Aorta (tissue), 5 donors: Measurements from ENCODE around the gene KREMEN1. TPM values are rescaled to one million over a fixed set of nuclear protein-coding genes. Genes with fewer than 3 reads are reported as not detected.

Source experiments
- ATAC-seq: fragments of 200-7000 bp; cut with Tn5 transposase; one replicate; pipeline ENCODE4 v1.9.1; 2022; ENCODE audit warnings: moderate library complexity; ENCODE audit not compliant: low FRiP score
- DNase-seq, 2 donors: peaks; one replicate each; pipeline ENCODE4 v3.0.0-alpha.2; 2020
- H3K27ac ChIP-seq, 2 donors: one replicate each; pipeline ENCODE4 v1.5.1; 2013; ENCODE audit warnings: low read length in 2 of 2, mild to moderate bottlenecking in 2 of 2, moderate library complexity in 2 of 2, control low read depth in 1 of 2, inconsistent platforms in 1 of 2, low read depth in 1 of 2
- H3K27me3 ChIP-seq, 2 donors: one replicate each; pipeline ENCODE4 v1.6.1; 2013; ENCODE audit warnings: control low read depth in 1 of 2, low read length in 1 of 2, mild to moderate bottlenecking in 1 of 2, moderate library complexity in 1 of 2; ENCODE audit not compliant: insufficient read depth in 2 of 2, control insufficient read depth in 1 of 2
- H3K36me3 ChIP-seq, 2 donors: one replicate each; pipeline ENCODE4 v1.6.1; 2013; ENCODE audit warnings: control low read depth in 1 of 2, low read length in 1 of 2, mild to moderate bottlenecking in 1 of 2; ENCODE audit not compliant: insufficient read depth in 2 of 2, control insufficient read depth in 1 of 2
- H3K4me1 ChIP-seq, 2 donors: one replicate each; pipeline ENCODE4 v1.6.1; 2013; ENCODE audit warnings: low read length in 2 of 2, control low read depth in 1 of 2, mild to moderate bottlenecking in 1 of 2, moderate library complexity in 1 of 2; ENCODE audit not compliant: insufficient read depth in 2 of 2, control insufficient read depth in 1 of 2
- H3K4me3 ChIP-seq, 2 donors: one replicate each; pipeline ENCODE4 v1.5.1; 2013; ENCODE audit warnings: low read length in 2 of 2, control low read depth in 1 of 2, mild to moderate bottlenecking in 1 of 2
- H3K9me3 ChIP-seq: one replicate; pipeline ENCODE4 v1.6.1; 2013; ENCODE audit warnings: mild to moderate bottlenecking, low read length; ENCODE audit not compliant: control insufficient read depth
- WGBS, 2 donors: extraction: QIAGEN DNeasy Blood & Tissue Kit; methylation state at CpG; one replicate each; pipeline ENCODE4 v1.1.7; 2013; 5-methylcytosine and 5-hydroxymethylcytosine counted together
- intact Hi-C, 2 donors: fragments of 100-400 bp; cut with DNase I; formaldehyde crosslinking; loops; one replicate each; pipeline versions ENCODE4 v1.14.2 to v1.15.0; 2022
- polyA plus RNA-seq, 2 donors: library from polyadenylated mRNA; stranded (reverse); fragments of 200-250 nt; gene quantifications; one replicate each; pipeline ENCODE4 v1.2.3, GENCODE V29; 2013
- total RNA-seq, 2 donors: library from RNA; stranded (reverse); fragmentation: NEBNext Ultra II Directional; extraction: Animal tissue kit (Norgen Biotek cat#: 25700); gene quantifications; one replicate each; pipeline ENCODE4 v1.2.1, GENCODE V29; 2021
- donor health status: healthy with polysubstance abuse.
- donor health status: Bipolar disorder and iron deficiency.
- donor health status: DM: no; HTN: no; CAD: no.
- donor health status: DM: no; HTN: no; CAD: no.
- donor health status: DM: yes; HTN: yes; CAD: no.

The KREMEN1 gene
- total and polyA plus RNA-seq, 4 donors: 1.9 to 19.1 (median 8.5) TPM

DNA sequence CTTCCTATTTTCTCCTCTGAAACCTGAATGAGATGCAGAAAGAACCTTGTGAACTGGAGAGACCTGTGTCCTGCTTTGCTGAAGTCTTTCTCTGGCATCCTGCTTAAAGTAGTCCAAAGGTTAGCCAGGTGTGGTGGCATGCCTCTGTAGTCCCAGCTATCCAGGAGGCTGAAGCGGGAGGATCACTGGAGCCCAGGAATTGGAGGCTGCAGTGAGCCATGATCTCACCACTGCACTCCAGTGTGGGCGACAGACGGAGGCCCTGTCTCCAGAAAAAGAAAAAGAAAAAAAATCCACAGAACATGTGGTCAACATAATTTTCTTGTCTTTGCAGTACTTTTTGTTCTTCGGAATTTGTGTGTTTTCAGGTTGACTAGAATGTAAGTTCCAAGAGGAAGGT, 2.3 kb upstream of the KREMEN1 start:
- WGBS, 2 donors: 91 to 92% methylated on average over 4 of the region's 4 CpGs
- Histone ChIP-seq H3K4me3 (no peak overlapping the region), H3K4me1 (no peaks in the 10 kb centered on the region), H3K27ac (no peak overlapping the region), H3K36me3 (no peaks in the 10 kb centered on the region), H3K9me3 (no peaks in the 10 kb centered on the region), H3K27me3 (no peaks in the 10 kb centered on the region)
- DNase-seq (no peak), ATAC-seq (no peak)
- intact Hi-C loops: no loop called here

DNA sequence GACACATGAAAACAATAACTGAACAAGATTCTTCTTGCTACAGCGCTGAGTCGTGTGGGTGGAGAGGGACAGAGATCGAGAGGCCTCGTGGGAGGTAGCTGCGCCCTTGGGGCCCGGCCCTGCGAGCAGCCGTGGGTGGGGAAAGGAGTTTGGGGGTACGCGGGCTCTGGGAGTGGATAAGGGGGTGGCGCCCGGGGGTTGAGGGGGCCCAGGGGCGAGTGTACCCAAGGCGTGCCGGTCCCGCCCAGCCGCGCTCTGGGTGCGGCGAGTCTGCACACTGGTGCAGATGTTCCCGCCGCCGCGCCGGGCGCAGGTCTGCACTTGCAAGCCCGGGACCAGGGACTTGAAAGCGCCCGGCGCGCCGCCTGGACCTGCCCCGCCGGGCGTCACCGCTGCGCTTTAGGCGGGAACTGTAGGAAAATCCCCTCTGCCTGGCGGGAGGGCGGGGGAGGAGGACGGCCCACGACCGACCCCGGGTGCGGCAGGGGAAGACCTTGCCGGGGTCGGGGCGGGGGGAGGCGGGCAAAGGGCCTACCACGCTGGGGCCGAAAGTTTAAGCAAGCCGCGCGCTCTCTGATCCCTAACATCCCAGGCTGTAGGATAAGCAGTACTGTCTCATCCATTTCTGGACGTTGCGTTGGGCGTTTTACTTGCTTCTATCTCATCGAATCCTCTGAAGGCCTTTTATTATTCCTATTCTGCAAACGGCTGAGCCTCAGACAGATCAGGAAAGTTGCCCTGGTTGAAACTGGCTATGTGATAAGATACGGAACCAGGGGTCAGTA, 1.4 kb upstream of the KREMEN1 start:
- DNase-seq (peak; percentile 56 to 82), ATAC-seq (peak; percentile 4)
- no peaks in the 10 kb centered on the region for H3K36me3 ChIP-seq
- intact Hi-C loops: no loop called here
- no peak overlapping the region for H3K27ac ChIP-seq
- 4 to 11% methylated on average over 29 to 60 of the region's 60 CpGs for WGBS, 2 donors
- H3K9me3 ChIP-seq: no peaks in the 10 kb centered on the region
- no peaks in the 10 kb centered on the region for H3K4me1 ChIP-seq
- H3K4me3 ChIP-seq: peak overlapping the region; percentile 34 to 50
- H3K27me3 ChIP-seq: no peaks in the 10 kb centered on the region

DNA sequence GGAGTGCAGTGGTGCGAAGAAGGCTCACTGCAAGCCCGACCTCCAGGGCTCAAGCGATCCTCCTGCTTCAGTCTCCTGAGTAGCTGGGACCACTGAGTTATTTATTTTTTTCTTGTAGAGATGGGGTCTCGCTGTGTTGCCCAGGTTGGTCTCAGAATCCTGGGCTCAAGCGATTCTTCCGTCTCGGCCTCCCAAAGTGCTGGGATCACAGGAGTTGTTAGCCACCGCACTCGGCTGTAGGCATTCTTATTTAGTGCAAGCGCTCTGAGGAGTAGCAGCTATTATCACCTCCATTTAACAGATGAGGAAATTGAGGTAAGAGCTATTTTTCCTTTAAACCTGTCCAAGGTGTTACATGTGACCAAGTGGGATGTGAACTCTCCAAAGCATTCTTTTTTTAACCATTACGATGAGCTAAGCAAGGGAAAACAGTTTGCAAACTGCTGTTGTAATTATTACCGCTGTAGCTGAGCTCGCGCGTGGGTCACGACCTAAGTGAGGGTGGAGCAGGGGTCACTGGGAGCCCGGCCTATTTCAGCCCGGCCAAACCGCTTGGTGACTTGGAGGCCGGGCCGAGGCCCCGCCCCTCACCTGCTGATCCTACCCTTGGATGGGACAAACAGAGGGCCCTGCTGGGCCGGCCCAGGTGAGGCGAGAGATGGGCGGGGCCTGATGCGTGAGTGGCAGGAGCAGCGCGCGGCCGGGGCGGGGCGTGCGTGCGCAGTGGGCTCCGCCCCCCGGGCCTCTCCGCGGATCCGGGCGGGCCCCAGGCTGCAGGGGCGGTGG, 449 bp upstream of the KREMEN1 start:
- Histone ChIP-seq H3K4me1 (no peaks in the 10 kb centered on the region), H3K36me3 (no peaks in the 10 kb centered on the region), H3K9me3 (no peaks in the 10 kb centered on the region), H3K27ac (no peak overlapping the region), H3K4me3 (peak overlapping the region; percentile 57 to 98), H3K27me3 (no peaks in the 10 kb centered on the region)
- ATAC-seq (peak; percentile 92), DNase-seq (peak; percentile 87 to 93)
- WGBS, 2 donors: 27 to 43% methylated on average over 25 to 41 of the region's 41 CpGs
- intact Hi-C loops: no loop called here

DNA sequence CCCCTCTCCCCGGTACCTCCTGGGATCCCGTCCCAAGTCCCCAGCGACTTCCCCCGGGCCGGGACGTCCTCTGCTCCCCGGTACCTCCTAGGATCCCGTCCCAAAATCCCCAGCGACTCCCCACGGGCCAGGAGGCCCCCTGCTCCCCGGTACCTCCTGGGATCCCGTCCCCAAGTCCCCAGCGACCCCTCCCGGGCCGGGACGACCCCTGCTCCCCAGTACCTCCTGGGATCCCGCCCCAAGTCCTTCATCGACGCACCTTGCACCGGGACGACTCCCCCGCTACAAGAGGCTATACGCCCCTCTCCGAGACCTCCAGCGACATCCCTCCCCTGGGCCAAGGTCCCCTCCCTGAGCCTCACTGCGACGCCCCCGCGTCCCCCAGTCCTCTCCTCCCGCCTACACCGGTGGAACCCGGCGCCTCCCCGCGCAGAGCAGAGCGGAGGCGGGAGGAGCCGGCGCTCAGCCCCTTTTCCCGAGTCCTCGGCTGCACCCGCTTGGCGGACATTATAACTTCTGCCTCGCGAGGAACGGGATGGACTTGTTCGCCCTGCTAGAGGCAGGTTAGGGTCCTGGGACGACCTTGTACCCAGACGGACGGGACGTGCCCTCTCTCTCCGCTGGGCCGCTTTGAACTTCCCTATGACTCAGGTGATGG, 912 bp downstream of the KREMEN1 start:
- H3K9me3 ChIP-seq: no peaks in the 10 kb centered on the region
- peak; percentile 72 for ATAC-seq
- H3K27ac ChIP-seq: no peak overlapping the region
- no peaks in the 10 kb centered on the region for H3K36me3 ChIP-seq
- no peaks in the 10 kb centered on the region for H3K4me1 ChIP-seq
- peak overlapping the region; percentile 57 to 98 for H3K4me3 ChIP-seq
- WGBS, 2 donors: 6% methylated on average over 46 to 53 of the region's 53 CpGs
- DNase-seq: peak; percentile 56 to 87
- intact Hi-C loops: no loop called here
- H3K27me3 ChIP-seq: no peaks in the 10 kb centered on the region

DNA sequence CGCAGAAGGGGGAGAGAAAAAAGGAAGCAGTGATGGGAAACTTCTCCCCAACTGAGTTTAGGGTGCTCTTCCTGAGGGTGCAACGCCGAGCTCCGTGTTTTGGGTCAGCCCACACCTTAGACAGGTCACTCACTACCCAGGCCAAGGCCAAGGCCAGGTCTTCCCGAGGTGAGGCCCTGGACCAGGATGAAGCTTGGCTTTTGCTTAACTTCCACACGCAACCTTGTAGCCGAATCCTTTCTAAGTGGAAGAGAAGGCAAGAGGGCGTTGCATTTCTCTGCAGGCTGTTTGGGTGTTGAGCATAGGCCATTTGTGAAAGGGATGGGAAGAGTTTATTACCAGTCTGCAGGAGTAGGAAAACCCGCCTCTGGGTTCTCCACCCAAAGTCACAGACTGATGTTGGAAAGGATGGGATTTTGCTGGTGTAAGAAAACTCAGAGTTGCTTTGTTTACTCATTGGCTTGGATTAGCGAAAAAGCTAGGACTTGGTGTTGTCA, 1.5 kb downstream of the KREMEN1 start:
- intact Hi-C loops: no loop called here
- no peaks in the 10 kb centered on the region for H3K36me3 ChIP-seq
- H3K4me1 ChIP-seq: no peaks in the 10 kb centered on the region
- H3K4me3 ChIP-seq: no peak overlapping the region
- H3K27me3 ChIP-seq: no peaks in the 10 kb centered on the region
- DNase-seq: no peak
- H3K27ac ChIP-seq: no peak overlapping the region
- peak; percentile 1 for ATAC-seq
- WGBS, 2 donors: 73 to 80% methylated on average over 10 of the region's 10 CpGs
- H3K9me3 ChIP-seq: no peaks in the 10 kb centered on the region

DNA sequence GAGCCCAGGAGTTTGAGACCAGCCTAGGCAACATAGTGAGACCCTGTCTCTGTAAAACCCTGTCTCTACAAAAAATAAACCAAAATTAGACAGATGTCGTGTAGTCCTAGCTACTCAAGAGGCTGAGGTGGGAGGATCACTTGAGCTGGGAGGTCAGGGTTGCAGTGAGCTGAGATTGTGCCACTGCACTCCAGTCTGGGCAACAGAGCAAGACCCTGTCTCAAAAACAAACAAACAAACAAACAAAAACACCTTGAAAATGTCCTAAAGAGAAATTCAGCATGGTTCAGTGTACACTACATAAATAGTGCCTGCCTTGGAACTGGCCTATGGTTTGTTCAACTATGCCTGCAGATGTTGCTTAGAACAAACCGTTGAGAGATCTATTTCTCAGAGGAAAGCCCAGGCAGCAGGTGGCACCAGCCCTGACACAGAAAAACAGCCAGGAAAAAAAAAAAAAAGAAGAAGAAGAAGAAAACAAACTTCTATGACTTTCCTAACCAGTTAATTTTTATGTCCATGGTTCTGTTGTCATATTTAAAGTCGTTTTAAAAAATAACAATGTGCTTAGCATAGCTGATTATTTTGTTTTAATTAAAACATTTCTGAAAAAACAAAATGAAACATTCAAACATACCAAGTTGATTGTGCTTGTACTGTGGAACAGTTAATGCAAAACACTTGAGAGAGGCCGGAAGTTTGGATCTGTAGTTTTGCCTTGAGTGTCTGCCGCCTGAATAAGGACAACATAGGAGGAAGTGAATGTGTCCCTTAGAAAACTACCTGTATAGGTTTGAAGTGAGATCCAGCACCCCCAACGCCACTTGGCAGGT, 5.4 kb downstream of the KREMEN1 start:
- 87% methylated on average over 6 of the region's 6 CpGs for WGBS, 2 donors
- Histone ChIP-seq H3K27me3 (no peaks in the 10 kb centered on the region), H3K4me3 (no peak overlapping the region), H3K9me3 (no peaks in the 10 kb centered on the region), H3K4me1 (no peaks in the 10 kb centered on the region), H3K27ac (no peak overlapping the region), H3K36me3 (no peaks in the 10 kb centered on the region)
- intact Hi-C loops: no loop called here
- no peak for DNase-seq
- no peak for ATAC-seq

DNA sequence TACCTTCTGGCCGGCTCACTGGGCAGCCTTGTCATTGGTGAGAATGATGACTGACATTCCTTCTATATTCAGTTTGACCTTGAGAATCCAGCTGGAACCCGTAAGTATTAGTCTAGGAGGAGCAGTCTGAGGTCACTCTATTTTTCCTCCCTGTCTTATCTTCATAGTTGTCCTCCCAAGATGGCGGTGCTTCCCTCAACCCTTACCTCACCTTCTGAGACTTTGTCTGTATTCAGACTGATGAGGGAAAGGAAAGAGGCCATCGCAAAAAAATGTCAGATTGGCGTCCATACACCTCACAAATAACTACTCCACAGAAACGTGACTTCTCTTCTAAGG, 6.0 kb downstream of the KREMEN1 start:
- H3K4me3 ChIP-seq: no peak overlapping the region
- no peaks in the 10 kb centered on the region for H3K36me3 ChIP-seq
- no peak for DNase-seq
- no peak for ATAC-seq
- no peaks in the 10 kb centered on the region for H3K4me1 ChIP-seq
- no peaks in the 10 kb centered on the region for H3K9me3 ChIP-seq
- no peaks in the 10 kb centered on the region for H3K27me3 ChIP-seq
- H3K27ac ChIP-seq: no peak overlapping the region
- WGBS, 2 donors: 92% methylated on average over 6 of the region's 6 CpGs
- intact Hi-C loops: no loop called here

DNA sequence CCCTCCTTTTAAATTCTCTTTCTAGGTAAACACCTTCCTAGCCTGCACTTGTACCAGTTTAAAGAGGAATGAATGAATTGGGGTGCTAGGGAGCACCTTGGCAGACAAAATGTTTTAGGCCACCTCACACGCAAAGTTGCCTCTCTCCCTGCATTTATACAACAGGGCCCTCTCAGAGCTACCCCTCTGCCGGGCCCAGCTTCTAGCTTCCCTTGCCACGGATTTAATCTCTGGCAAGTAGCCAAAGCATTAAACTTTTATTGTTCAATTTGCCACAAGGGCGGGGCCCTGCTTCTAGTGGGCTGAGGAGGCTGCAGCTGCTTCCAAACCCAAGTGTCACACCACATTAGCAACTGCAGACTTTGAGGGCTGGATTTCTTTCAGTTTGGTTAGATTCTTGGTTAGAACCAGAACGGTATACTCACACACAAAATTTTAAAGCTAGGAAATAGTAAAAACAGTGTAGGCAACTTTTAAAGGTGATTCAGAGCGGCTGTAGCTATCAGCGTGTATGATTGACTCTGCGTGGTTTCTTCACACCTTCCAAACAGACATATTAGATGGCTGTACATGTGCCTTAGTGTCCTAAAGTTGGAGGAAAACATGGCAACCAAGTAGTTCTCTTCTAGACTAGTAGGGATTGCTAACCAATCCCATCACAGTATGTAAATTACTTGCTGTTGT, 6.5 kb downstream of the KREMEN1 start:
- WGBS, 2 donors: 78 to 82% methylated on average over 8 of the region's 8 CpGs
- H3K36me3 ChIP-seq: no peaks in the 10 kb centered on the region
- DNase-seq (no peak), ATAC-seq (no peak)
- intact Hi-C loops: no loop called here
- no peaks in the 10 kb centered on the region for H3K27me3 ChIP-seq
- H3K27ac ChIP-seq: no peak overlapping the region
- H3K9me3 ChIP-seq: no peaks in the 10 kb centered on the region
- H3K4me3 ChIP-seq: no peak overlapping the region
- H3K4me1 ChIP-seq: no peaks in the 10 kb centered on the region
